Fibroblast of skin of scalp (primary cell): ENCODE measurements around the gene ADCY10.
"Not testable (repeated sequence)": the region's sequence is repeated elsewhere in the genome, so short reads cannot be mapped to it uniquely, and the experiment has no call there.

Experiments used
- DNase-seq: peaks from one replicate; pipeline ENCODE4 v3.0.0-alpha.2; 2013

The ADCY10 gene

DNA sequence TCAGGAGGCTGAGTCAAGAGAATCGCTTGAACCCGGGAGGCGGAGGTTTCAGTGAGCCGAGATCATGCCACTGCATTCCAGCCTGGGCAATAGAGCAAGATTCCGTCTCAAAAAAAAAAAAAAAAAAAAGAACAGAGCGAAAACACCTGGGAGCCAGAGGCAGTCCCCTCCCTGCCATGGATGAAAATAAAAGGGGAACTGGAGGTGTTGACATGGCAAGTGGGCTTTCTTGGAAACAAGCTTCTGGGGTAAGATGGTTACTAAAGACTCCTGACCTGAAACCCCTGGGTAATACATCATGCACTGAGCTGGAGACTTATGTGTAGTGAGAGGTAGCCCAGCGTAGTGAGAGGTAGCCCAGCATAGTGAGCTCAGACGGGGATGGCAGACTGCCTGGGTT lies 31.6 kb downstream of the ADCY10 start:
- DNase-seq, result no peak

DNA sequence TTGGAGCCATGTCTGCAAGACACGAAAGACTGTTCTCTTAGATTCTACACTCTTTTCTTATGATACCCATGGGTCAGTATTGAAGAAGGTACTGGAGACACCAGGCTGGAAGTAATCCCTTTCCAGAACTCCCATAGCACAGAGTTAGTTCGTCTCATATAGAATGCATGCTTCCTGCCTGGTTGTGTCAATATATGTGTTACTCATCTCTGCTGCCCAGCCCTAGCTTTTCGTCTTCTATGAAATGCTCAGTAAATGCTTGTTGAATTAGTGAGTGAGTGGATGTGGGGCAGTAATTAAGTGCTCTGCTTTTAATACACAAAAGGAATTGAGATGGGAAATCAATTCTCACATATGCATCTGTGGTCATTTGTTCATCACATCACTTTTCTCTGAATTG lies 32.1 kb downstream of the ADCY10 start:
- peak; percentile 23 for DNase-seq

- no peak for DNase-seq
Observed at GRCh38 chr1:167881069-167881468, 32.9 kb downstream of the ADCY10 start.

GRCh38 chr1:167880580-167881021 lies 33.3 kb downstream of the ADCY10 start:
- DNase-seq, result no peak

GRCh38 chr1:167879508-167879907 lies 34.4 kb downstream of the ADCY10 start:
- no peak for DNase-seq

DNA sequence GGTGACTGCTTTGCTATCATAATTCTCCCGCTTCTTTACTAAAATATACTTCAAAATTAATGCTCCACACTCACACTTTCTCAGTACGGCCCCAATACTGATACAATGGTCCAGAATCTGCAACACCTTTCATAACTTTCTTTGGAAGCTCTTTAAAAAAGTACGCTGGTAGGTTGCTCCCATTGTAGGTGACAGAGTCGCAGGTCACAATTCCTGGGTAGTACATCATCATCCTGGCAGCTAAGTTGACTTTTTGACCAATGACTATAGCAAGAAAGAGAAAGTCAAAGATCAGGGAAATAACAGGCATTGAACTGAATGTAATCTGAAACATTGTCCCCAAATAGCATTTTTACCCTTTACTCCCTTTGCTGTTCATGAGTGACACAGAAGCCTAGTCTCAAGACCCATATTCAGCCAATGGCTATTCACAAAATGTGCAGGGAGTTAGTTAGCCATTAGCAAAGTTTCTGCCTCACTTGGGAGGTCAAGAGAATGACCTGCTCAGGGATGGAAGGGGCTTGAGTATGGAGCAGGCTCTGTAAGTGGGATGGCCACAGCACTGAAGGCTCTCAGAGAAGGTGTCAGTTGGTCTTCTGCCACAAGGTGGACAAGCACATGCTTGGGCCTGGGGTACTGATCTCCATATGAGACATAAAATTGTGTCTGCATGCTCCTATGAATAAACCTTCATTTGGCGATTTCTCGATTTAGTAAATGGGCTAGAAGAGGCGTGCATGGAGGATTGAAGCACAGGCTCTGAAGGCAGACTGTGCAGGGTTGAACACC lies 35.4 kb downstream of the ADCY10 start:
- DNase-seq, result no peak

DNA sequence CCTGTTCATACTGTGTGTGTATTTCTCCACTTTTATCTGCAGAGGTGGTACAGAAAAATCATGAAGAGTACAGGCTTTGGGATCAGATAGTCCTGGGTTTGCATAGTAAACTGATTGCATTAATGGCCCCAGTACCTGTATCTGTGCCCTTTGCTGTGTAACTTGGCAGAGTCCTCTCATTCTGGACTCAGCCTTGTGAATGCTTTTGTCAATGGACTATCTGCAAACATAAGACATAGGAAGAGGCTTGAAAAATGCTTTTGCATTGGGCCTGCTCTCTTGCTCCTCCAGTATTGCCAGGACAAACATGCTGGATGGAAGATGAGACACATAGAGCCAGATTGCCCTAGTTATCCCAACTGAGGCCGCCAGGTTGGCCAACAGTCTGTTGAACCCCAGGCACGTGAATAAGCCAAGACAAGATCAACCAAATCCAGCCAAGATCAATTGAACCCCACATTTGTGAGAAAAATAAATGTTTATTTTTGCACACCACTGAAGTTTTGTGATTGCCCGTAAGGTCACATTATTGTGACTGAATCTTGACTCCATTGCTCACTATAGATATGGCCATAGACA lies 37.2 kb downstream of the ADCY10 start:
- DNase-seq, result no peak

DNA sequence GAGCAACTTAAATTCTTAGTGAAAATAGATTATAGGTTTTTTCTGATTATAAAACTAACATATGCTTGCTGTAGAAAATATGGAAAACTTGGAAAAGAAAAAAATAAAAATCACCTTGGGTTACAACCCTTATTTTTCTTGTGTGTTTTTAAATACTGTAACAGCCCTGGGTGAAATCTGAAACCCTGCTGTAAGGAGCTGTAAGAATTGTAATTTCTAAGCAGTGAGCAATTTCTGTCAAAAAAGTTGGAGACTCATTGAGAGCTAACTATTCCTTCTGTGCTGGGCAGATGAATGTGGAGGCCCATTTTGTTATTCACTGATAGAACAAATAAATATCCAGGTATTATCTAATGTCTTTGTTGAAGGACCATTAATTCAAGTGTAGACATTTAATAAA lies 42.6 kb downstream of the ADCY10 start:
- peak; percentile 22 for DNase-seq

DNA sequence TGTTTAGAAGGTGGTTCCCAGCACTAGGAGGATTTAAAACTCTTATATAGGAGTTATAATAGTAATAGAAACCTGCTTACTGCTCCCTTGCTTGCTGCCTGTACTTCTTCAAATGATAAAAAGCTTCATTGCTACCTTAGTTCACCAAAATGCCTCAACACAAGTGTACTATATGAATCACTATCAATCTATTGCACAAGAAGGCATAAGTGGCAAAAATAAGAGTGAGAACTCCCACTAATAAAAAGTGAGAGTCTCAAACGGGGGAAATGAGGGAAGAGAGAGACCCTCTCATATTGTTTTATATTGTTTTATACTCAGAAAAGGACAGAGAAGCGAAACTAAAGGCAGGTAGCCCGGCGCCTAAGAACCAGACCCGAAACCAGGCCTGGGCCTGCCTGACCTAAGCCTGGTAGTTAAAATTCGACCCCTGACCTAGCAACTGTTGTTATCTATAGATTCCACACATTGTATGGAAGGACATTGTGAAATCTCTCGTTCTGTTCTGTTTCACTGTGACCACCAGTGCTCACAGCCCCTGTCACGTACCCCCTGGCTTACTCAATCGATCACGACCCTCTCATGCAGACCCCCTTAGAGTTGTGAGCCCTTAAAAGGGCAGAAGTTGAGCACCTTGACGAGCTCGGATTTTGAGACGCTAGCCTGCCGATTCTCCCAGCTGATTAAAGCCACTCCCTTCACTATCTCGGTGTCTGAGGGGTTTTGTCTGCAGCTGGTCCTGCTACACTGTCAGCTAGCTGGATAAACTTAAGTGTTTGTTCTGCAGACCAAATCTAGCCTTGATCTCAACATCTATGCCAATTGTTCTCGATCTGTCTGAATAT lies 44.6 kb downstream of the ADCY10 start:
- DNase-seq, result not testable (repeated sequence)

GRCh38 chr1:167866739-167867414 lies 47.1 kb downstream of the ADCY10 start:
- DNase-seq, result not testable (repeated sequence)

- not testable (repeated sequence) for DNase-seq
Observed at GRCh38 chr1:167866326-167866725, 47.6 kb downstream of the ADCY10 start.

DNA sequence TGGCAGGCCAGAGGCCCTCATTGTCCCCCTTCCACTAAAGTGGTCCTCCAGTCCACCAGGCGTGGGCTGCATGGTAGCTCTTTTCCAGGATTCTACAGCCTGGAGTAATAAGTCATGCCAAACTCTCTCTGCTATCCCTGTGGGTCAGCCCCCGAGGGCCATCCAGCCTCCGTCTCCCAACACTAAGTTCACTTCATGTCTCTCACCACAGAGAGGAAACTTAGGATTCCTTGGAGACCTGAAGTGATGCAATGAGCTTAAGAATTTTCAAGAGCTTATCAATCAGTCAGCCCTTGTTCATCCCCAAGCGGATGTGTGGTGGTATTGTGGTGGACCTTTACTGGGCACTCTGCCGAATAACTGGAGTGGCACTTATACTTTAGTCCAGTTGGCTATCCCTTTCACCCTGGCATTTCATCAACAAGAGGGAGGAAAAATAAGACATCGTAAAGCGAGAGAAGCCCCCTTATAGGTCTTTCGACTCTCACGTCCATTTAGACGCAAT lies 48.1 kb downstream of the ADCY10 start:
- not testable (repeated sequence) for DNase-seq

GRCh38 chr1:167865193-167865592 lies 48.7 kb downstream of the ADCY10 start:
- DNase-seq, result not testable (repeated sequence)

- no peak for DNase-seq
Observed at GRCh38 chr1:167864392-167865032, 49.4 kb downstream of the ADCY10 start.

GRCh38 chr1:167863921-167864279 lies 50.0 kb downstream of the ADCY10 start:
- DNase-seq, result no peak

DNA sequence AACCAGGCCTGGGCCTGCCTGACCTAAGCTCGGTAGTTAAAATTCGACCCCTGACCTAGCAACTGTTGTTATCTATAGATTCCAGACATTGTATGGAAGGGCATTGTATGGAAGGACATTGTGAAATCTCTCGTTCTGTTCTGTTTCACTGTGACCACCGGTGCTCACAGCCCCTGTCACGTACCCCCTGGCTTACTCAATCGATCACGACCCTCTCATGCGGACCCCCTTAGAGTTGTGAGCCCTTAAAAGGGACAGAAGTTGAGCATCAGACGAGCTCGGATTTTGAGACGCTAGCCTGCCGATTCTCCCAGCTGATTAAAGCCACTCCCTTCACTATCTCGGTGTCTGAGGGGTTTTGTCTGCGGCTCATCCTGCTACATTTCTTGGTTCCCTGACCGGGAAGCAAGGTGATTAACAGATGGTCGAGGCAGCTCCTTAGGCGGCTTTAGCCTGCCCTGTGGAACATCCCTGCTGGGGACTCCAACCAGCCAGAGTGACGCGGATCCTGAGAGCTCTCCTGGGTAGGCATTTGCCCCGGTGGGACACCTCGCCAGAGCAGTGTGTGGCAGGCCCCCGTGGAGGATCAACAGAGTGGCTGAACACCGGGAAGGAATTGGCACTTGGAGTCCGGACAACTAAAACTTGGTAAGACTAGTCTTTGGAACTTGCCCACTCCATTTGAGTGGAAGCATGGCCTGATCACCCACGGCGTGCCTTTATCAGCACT lies 50.6 kb downstream of the ADCY10 start:
- DNase-seq, result not testable (repeated sequence)

- peak; percentile 29 for DNase-seq
Observed at GRCh38 chr1:167862432-167863076, 51.4 kb downstream of the ADCY10 start.

GRCh38 chr1:167861664-167862381 lies 52.1 kb downstream of the ADCY10 start:
- DNase-seq, result no peak

- peak; percentile 13 for DNase-seq
Observed at GRCh38 chr1:167860231-167860923, 53.6 kb downstream of the ADCY10 start.
